ENCODE data around the gene PABPN1L.

PABPN1L gene

GRCh38 chr16:88846088-88846487 is 20.4 kb downstream of the PABPN1L start:
- no peak for DNase-seq

DNA sequence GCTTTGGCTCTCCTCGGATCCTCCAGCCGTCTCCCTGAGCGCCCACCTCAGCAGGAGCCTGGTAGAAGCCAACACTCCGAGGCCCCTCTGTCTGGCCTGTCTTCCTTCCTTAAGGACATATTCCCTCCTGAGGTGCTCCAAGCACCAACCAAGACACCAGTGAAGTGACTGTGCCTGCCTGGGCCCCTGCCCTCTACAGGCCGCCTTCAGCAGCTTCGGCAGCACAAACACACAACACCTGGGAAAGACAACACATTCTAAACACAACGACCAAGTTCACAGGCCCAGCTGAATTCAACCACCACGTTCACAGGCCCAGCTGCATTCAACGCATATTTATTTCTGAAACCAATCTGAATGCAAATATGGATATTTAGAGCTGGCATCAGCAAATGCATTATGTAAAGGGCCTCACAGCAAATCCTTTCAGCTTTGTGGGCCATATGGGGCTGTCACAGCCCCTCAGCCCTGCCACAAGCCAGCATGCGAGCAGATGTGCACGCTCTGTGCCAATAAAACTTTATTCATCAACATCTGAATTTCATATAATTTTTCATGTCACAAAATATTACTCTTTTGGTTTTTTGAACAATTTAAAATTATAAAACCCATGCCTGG is 21.9 kb downstream of the PABPN1L start:
- no peak for DNase-seq

GRCh38 chr16:88843256-88843655 is 23.2 kb downstream of the PABPN1L start:
- DNase-seq, result no peak

GRCh38 chr16:88842806-88843205 is 23.7 kb downstream of the PABPN1L start:
- DNase-seq, result no peak

GRCh38 chr16:88842308-88842756 is 24.1 kb downstream of the PABPN1L start:
- no peak for DNase-seq

GRCh38 chr16:88841521-88842307 is 24.7 kb downstream of the PABPN1L start:
- no peak for DNase-seq

- no peak for DNase-seq
Measured at GRCh38 chr16:88840600-88841215, 25.8 kb downstream of the PABPN1L start.

- no peak for DNase-seq
Measured at GRCh38 chr16:88839745-88840599, 26.5 kb downstream of the PABPN1L start.

DNA sequence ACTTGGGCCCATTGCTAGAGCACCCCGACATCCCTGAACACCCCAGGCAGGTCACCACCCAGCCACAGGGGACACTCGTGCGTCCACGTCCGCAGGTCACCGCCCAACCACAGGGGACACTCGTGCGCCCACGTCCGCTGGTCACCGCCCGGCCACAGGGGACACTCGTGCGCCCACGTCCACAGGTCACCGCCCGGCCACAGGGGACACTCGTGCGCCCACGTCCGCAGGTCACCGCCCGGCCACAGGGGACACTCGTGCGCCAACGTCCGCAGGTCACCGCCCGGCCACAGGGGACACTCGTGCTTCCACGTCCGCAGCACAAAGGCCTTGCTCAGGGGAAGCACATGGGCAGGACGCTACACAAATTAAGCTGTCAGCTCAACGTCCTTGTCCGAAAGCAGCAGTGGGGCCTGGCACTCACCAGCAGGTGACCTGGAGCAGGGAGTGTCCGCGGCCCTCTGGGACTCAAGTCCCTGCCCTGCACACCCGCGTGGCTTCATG is 27.4 kb downstream of the PABPN1L start:
- no peak for DNase-seq

DNA sequence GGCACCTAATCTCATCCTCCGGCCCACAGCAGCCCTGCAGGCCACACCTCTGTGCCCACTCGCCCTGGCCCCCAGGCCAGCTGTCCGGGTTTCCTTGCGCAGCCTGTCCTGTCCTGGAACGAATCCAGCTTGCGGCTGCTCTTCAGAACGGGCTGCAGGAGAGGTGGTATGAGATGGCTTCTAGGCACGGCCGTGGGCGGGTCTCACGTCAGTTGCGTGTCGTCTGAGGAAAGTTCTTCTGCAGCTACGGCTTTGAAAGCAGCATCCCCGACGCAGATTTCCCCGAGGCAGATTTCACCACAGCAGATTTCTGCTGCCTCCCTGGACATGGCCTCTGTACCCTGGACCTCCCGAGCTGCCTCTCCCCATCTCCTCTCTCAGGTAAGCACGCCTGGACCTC is 27.9 kb downstream of the PABPN1L start:
- DNase-seq, result no peak

DNA sequence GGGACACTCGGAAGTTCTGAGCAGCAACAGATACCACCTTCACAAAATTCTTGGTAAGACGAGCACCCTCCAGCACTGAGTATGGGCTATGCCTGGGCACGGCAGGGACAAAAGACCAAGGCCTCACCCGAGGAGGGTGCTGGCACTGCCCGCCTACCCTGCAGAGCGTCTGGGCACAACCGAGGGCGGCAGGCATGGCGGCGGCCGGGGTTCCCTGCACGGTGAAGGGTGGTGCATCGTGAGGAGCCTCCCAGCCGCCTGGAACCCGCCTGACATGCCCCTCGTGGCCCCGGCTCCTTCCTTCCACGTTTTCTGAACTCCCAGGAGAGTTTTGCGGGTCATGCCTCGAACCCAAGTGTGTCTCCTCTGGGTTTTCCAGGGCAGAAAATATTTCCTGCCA is 28.7 kb downstream of the PABPN1L start:
- no peak for DNase-seq

GRCh38 chr16:88836791-88837190 is 29.7 kb downstream of the PABPN1L start:
- DNase-seq, result no peak

DNA sequence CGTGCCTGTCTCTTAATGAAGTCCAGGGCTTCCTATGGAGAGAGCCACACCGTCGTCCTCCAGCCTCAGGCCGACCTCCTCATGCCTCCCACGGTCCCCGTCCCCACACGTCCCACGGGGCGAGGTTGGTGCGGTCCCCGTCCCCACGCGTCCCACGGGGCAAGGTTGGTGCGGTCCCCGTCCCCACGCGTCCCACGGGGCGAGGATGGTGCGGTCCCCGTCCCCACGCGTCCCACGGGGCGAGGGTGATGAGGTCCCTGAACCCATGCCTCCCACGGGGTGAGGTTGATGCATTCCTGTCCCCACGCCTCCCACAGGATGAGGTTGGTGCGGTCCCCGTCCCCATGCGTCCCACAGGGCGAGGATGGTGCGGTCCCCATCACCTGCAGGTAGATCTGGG is 30.6 kb downstream of the PABPN1L start:
- no peak for DNase-seq

- no peak for DNase-seq
Measured at GRCh38 chr16:88835383-88835782, 31.1 kb downstream of the PABPN1L start.

DNA sequence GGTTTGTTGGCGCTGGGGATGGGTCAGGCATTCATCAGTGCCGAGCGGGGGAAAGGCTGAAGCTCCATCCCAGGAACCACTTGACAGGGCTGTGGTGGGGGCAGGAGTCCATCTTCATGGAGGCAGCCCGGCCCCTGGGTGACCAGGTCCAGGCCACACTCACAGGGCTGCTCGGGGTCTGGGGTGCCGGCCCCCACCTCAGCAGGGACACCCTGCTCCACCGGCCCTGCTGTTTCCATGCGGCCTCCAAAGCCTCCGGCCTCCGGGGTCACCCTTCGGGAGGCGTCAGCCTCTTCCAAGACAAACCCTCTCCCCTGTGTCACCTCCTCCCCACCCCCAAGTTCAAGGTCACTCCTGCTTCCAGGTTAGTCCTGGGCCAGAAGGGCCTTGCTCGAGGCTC is 31.8 kb downstream of the PABPN1L start:
- DNase-seq, result no peak

DNA sequence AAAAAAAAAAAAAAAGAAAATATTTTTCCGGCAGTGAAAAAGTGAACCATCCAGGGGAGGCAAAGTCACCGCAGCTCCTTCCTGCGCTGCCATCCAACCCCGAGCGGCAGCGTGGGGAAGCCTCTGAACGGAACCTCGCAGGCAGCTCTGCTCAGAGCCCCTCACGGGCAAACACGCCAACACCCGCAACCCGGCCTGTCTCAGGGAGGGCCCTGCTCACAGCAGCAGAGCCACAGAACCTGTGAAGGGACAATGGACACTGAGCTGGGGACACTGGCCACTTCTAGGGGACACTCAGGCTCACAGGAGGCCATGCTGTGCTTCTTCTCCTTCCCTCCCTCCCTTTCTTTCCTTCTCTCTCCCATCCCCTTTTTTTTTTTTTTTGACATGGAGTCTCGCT is 33.4 kb downstream of the PABPN1L start:
- DNase-seq, result no peak

DNA sequence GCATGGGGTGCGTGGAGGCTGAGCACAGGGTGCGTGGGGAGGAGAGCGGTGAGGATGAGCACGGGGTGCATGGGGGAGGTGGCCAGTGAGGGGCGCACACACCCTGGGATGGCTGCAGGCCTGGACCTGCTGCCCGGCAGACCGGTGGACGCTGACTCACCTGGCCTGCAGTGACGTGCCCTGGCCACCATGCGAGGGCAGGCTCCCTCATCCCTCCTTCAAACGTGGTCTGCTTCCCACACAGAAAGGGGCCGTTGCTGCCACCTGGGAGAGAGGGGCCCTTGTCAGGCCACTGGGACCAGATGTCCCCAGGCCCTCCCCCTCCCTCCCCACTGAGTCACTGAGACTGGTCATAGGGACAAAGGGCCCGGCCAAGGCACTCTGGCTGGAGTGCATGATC is 34.6 kb downstream of the PABPN1L start:
- DNase-seq, result no peak

- DNase-seq, result no peak
Measured at GRCh38 chr16:88830783-88831182, 35.7 kb downstream of the PABPN1L start.

- no peak for DNase-seq
Measured at GRCh38 chr16:88830258-88830657, 36.2 kb downstream of the PABPN1L start.

DNA sequence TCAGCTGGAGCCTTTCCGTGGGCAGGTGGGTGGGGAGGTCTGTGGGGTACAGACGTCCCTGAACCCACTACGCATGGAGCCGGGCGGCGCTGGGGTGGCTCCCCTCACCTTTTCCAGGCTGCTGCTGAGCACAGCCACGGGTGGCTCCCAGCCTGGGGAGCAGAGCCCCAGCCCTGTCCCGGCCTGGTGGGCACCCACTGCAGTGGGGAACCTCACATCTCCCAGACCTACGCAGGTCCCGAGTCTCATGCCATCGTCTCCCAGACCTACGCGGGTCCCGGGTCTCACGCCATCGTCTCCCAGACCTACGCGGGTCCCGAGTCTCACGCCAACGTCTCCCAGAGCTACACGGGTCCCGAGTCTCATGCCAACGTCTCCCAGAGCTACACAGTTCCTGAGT is 37.7 kb downstream of the PABPN1L start:
- DNase-seq, result no peak

DNA sequence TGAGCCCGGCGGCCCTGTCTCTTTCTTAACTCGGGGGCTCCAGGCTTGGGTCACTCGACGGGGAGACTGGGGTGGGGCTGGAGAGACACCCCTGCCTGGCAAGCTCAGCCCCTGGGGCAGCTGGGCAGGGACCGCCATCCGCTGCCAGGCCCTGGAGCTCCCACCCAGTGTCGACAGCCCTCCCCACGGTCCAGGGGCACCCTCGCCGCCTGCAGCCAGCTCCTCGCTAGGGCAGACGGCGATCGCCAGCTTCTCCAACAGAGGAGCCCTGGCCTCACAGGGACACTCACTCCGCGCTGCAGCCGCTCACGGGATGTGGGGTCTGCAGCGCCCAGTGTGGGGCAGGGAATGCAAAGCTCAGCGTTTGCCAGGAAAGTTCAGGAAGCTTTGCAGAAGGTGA is 38.7 kb downstream of the PABPN1L start:
- DNase-seq, result no peak

GRCh38 chr16:88826070-88826840 is 40.2 kb downstream of the PABPN1L start:
- DNase-seq, result no peak
